ENCODE data around the gene CCDC107.

DNA sequence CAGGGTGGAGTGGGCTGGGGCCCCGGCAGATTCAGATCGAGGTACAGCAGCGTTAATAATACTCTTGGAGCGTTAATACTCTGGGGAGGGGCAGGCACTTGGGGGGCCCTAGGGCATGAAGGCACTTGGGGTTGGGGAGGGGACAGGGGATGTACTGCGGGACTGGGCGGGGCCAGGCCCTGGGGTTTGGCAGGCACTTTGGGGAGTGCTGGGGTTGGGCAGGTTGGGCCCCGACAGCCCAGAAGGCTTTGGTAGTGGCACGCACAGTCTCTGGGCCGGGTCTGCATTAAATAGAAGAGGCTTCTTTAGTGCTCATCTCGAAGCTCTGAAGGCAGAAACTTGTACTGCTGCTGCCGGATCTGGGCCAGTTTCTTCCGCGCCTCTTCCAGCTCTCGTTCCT, 39.4 kb downstream of the CCDC107 start:
- TF ChIP-seq, protein P1, sequence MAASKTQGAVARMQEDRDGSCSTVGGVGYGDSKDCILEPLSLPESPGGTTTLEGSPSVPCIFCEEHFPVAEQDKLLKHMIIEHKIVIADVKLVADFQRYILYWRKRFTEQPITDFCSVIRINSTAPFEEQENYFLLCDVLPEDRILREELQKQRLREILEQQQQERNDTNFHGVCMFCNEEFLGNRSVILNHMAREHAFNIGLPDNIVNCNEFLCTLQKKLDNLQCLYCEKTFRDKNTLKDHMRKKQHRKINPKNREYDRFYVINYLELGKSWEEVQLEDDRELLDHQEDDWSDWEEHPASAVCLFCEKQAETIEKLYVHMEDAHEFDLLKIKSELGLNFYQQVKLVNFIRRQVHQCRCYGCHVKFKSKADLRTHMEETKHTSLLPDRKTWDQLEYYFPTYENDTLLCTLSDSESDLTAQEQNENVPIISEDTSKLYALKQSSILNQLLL (CRISPR knock-in tag; IDR thresholded peaks at IDR 0.05; ENCODE audit: borderline replicate concordance) = no peak
- TF ChIP-seq, protein P2, sequence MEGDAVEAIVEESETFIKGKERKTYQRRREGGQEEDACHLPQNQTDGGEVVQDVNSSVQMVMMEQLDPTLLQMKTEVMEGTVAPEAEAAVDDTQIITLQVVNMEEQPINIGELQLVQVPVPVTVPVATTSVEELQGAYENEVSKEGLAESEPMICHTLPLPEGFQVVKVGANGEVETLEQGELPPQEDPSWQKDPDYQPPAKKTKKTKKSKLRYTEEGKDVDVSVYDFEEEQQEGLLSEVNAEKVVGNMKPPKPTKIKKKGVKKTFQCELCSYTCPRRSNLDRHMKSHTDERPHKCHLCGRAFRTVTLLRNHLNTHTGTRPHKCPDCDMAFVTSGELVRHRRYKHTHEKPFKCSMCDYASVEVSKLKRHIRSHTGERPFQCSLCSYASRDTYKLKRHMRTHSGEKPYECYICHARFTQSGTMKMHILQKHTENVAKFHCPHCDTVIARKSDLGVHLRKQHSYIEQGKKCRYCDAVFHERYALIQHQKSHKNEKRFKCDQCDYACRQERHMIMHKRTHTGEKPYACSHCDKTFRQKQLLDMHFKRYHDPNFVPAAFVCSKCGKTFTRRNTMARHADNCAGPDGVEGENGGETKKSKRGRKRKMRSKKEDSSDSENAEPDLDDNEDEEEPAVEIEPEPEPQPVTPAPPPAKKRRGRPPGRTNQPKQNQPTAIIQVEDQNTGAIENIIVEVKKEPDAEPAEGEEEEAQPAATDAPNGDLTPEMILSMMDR (IDR thresholded peaks at IDR 0.05 in 2 of 3, conservative IDR thresholded peaks at IDR 0.05 in 1 of 3; ENCODE audit: insufficient read depth in 2 of 3, low read depth in 1 of 3, low read length in 3 of 3) = no peak
- TF ChIP-seq ZNF384 (IDR thresholded peaks at IDR 0.05; ENCODE audit: low read depth, low read length) = no peak

All from K562 (cell line).